Fibroblast of skin of left quadriceps (primary cell): ENCODE data around the gene TOR1AIP2.

Experiments used
- DNase-seq, 2 experiments: peaks; one replicate each; pipeline ENCODE4 v3.0.0-alpha.2; 2013; ENCODE audit warnings: low read depth in 2 of 2

Gene TOR1AIP2

GRCh38 chr1:179825798-179826460 lies 51.7 kb downstream of the TOR1AIP2 start:
- no peak for DNase-seq

GRCh38 chr1:179825206-179825605 lies 52.4 kb downstream of the TOR1AIP2 start:
- no peak for DNase-seq

DNA sequence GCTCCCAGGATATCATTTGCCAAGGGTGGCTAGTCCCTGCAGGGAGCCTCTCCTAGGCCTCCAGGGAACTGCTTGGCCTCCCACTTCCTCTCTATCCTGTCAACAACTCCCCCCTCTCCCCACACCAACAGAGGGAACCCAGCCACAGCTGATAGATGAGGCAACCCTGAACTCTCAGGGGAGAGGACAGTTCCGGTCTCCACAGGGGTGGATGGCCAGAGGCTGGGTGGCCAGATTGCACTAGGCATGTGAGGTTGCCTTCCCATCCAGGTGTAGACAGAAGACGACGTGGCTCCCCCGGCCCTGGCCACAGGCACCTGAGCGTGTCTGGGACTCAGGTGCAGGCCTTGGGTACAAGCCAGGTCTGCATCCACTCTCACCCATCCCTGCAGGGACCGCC lies 53.3 kb downstream of the TOR1AIP2 start:
- DNase-seq, result no peak

- no peak for DNase-seq
These were observed 53.9 kb downstream of the TOR1AIP2 start for GRCh38 chr1:179823693-179824092.

GRCh38 chr1:179822065-179822464 lies 55.5 kb downstream of the TOR1AIP2 start:
- no peak for DNase-seq

DNA sequence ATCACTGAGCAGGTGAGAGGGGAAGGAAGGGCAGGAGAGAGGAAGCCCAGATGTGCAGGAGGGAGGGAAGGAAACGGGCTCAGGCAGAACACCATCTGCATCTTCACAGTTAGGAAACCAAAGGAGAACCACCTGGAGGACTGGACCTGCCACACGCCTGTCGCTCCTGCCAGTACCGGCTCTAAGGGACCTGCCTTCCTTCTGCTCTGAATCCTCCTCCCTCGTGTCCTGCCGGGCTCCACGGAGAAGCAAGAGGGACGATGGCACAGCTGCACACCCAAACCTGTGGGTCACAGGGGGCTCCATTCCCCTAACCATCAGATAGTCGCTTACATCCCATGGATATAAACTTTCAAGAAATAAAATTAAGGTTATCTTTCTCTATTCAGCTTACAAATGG lies 56.1 kb downstream of the TOR1AIP2 start:
- no peak for DNase-seq

DNA sequence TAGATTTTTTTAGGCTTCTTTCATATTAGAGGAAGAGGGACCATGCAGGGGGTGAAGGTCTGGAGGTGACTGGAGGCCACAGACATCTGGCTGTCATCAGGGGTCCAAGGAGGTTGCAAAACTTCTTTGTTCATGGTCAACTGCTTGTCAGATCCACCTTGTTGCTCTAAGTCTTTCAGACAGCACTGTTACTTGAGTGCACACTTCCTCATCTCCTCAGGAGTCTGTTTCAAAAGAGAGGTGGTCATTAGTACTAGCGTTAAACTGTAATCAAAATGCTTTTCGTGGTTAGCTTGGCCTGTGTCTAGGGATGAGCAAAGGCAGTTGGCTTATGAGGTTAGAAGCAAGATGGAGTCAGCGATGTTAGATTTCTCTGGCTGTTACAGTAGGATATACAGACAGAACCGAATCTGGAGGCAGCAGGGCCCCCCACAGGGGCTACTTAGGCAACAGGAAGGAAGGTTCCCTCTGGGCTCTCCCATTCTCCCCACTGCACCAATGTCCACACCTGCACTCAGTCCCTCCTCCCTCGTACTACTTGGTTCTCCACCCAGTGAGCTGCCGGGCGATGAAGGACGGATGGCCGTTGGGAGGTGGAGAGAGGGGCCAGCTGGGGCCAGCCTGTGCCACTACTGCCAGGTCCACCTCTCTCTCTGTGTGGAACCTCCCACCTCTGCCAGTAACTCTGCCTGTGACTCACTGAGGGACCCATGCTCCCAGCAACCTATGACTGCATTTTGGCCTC lies 57.2 kb downstream of the TOR1AIP2 start:
- no peak for DNase-seq

GRCh38 chr1:179818743-179819173 lies 58.8 kb downstream of the TOR1AIP2 start:
- DNase-seq, result no peak

DNA sequence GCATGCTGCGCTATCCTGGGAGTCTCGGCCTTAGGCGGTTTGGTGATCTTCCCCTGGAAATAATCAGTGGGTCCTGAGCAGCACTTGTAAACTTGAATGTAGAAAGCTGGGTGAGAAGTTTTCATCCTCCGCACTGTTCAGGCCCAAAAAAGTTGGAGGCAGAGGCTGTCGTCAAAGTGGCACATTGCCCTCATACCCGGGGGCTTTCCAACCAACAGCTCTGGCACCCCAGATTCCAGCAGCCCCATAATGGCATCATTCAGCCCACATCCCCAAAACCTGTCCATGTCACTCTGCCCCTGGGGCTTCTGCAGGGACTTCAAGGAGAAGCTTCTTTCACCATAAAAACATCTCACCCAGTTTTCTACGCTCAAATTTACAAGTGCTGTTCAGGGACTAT lies 59.3 kb downstream of the TOR1AIP2 start:
- DNase-seq, result no peak

GRCh38 chr1:179817789-179818188 lies 59.8 kb downstream of the TOR1AIP2 start:
- DNase-seq, result no peak

DNA sequence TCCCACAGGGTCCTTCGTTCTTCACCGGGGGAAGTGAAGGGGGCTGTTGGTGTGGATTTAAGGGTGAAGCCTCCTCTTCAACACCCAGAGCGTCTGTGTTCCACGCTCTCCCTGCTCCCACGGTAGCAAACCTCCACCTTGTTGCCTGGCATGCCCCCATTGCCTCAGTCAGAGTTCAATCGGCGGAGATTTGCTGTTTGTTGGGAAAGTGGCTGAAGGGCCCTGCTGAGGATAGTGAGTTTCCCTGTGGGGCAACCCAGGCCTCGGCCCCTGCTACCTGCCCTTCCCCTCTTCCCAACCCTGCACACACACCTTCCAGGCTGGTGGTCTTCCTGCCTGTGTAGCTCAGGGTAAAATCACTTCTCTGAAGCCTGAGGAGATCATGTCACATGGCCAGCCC lies 60.5 kb downstream of the TOR1AIP2 start:
- DNase-seq, result no peak

DNA sequence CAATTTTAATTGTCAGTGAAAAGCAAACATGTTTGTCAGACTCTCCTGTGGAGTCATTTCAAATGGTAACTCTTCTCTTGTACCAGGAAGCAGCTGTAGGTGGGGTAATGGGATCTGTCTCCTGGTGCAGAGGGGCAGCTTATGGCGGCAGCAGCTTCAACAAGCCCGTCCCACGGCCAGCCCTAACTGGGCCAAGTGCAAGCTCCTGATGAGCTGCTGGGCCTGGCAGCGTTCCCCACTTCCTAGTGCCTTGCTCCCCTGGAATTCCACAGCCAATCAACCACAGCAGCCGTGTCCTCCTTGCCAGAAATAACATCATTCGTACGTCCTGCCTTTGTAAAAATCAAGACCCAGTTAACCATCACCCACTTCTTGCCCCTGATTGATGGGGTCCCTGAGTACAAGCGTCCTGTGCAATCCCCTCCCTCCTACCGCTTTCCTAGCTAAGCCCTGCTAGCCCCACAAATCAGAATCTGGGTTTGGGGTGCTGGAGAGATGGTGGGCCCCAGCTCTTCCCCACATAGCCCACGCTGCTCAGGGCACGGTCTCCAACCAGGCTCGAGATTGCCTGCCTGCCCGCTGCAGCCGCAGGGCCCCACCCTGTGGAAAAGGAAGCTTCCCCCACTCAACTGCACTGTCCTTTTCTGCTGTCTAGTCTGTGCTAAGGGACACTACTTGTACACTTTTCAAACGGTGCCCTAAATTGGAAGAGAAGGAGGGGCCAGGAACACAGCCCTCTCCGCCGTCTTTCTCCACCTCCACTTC lies 61.2 kb downstream of the TOR1AIP2 start:
- DNase-seq, result no peak

GRCh38 chr1:179815641-179816040 lies 62.0 kb downstream of the TOR1AIP2 start:
- DNase-seq, result no peak

DNA sequence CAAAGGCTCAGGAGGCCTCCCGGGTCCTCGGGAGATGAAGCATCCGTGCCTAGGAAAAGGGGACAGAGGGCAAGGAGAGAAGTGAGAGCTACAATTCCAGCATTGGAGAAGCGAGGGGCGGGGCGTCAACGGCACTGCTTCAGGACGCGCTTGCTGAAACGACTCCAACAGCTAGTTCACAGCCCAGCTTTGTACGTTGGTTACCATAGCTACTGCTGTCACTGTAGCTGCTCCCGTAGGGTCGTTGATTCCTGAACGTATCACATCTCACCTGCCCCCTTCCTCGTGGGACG lies 63.1 kb downstream of the TOR1AIP2 start:
- DNase-seq, result no peak

DNA sequence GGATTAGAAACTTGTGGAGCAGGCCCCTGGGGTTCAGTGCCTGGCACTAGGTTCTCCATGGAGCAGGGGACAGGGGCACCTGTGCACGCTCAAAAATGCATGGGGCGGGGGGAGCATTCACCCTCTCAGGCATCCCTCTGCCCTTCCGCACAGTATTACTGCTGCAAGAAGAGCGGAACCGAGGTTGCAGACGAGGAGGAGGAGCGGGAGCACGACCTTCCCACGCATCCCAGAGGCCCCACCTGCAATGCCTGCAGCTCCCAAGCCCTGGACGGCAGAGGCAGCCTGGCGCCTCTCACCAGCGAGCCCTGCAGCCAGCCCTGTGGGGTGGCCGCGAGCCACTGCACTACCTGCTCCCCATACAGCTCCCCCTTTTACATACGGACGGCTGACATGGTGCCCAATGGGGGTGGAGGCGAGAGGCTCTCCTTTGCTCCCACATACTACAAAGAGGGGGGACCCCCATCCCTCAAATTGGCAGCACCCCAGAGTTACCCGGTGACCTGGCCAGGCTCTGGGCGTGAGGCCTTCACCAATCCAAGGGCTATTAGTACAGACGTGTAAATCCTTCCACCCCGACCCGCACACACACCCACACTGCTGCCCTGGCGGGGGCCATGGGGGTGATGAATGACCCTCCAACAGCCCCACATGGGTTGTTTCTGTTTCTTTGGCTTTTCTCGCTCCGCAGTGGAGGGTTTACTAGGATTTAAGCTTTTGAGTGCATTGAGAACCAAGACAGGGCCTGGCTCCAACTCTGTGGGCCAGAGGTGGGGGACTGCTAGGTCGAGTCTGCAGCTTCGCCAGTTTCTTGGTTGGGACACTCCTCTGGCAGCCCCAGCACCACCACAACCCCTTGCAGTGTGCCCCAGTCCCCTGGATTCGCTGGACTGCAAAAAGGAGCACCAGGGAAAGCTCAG lies 63.7 kb downstream of the TOR1AIP2 start:
- no peak for DNase-seq

DNA sequence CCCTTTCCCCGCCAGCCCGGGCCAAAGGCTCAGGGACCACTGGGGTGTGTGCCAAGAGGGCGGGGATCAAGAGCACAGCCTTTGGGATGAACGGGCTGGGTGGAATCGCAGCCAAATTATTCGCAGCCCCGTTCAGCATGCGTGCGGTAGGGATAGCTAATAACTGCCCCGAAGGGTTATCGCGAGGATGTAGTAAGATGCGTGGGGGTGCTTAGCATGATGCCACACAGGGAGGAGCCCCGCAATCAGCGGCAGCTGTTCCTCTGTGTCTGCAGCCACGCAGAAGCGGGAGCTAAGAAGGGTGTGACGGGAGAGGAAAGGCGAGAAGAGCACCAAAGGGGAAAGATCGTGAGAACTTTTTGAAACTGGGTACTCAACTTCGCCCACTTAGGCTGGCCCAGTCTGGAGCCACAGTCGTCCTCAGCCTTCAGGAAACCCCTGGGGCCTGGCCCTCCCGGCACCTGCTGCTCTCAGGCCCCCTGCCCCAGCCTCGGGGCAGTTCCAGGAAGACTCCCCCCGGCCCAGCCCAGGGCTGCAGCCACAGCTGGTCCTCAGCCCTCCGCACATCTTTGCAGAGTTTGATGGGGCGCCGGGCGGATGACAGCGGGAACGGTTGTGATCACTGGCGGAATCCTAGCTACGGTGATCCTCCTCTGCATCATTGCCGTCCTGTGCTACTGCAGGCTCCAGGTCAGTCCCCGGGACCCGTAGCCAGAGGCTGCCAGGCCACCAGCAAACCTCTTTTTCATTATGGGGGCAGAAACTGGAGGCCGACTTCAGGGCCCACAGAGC lies 64.9 kb downstream of the TOR1AIP2 start:
- no peak for DNase-seq

DNA sequence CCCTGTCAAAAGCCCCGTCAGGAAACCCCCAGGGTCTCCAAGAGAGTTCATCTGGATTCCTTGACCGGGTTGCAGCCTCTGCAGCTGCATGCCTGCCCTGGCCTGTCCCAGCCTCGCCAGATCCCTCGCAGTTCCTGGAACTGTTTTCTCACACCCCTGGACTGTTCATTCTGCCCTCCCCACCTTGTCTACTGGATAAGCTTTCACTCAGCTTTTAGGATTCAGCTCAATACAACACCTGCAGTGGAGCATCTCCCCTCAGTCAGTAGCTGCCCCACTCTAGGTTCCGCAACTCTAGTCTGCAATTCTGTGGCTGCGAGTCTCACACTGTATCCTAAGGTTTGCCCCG lies 67.3 kb downstream of the TOR1AIP2 start:
- DNase-seq, result no peak

DNA sequence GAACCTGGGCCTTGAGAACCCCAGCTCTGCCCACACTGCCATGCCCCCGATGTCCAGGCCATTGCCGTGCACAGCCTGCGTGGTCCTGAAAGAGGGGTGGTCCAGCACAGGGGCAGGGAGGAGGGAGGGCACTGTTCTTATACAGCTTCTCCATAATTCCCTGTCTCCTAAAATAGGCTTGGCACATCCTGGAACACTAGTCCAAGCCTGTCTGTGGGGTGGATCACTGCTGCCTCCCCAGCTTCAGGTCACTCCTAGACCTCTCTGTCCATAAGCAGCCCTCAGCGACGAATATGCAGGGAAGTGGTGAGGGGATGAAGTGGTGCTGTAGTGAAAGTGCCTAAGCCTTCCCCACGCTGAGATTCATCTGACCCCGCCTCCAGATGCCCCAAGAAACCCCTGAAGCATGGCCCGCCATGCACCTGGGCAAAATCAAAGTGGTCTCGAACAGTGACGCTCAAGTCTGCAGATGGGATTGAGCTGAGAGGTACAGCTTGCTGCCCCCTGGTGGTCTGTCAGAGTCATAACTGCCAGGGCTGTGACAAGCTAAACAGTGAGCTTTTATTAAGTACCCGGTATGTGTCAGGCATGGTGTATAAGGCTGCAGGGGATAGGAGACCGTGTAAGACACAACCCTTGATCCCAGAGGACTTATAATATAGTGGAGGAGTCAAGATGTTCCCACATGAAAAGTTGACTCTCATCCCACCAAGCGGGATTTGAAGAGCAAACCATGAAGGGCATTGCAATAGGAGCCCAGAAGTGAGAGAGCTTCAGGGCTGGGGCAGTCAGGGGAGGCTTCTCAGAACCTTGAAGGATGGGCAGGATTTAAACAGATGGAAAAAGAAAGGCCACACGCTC lies 67.9 kb downstream of the TOR1AIP2 start:
- DNase-seq, result peak; percentile 30 to 37

- DNase-seq, result no peak
These were observed 69.1 kb downstream of the TOR1AIP2 start for GRCh38 chr1:179808503-179808902.
